Neural cell (in vitro differentiated cells): ENCODE data around the gene ZG16B. TPM values are rescaled to one million over a fixed set of nuclear protein-coding genes. Genes with fewer than 3 reads are reported as not detected.

ENCODE experiments used
- H2AFZ ChIP-seq: fragments of 200-600, 300-800 bp; sonication (generic), shearing (Covaris generic); 2 replicates; pipeline ENCODE4 v1.6.0; 2014; ENCODE audit warnings: low read depth, mild to moderate bottlenecking, antibody characterized with exemption, low read length, moderate library complexity
- H3F3A ChIP-seq: fragments of 200-600 bp; shearing (Covaris generic); 2 replicates; pipeline ENCODE4 v1.6.1; 2016; ENCODE audit warnings: mild to moderate bottlenecking, moderate library complexity, mixed read lengths, antibody characterized with exemption, low read length; ENCODE audit not compliant: insufficient read depth, poor library complexity, severe bottlenecking
- H3K27ac ChIP-seq: fragments of 200-600, 300-800 bp; sonication (generic), shearing (Covaris generic); 2 replicates; pipeline ENCODE4 v1.5.1; 2014; ENCODE audit warnings: mild to moderate bottlenecking, low read length, moderate library complexity
- H3K27me3 ChIP-seq: fragments of 300-800, 200-600 bp; sonication (generic), shearing (Covaris generic); 2 replicates; pipeline ENCODE4 v1.6.0; 2014; ENCODE audit warnings: mild to moderate bottlenecking, low read depth, low read length, moderate library complexity; ENCODE audit not compliant: insufficient read depth
- H3K36me3 ChIP-seq: fragments of 300-800, 200-600 bp; sonication (generic), shearing (Covaris generic); 2 replicates; pipeline ENCODE4 v1.5.1; 2014; ENCODE audit warnings: mild to moderate bottlenecking, antibody characterized with exemption, low read length, moderate library complexity; ENCODE audit not compliant: insufficient read depth
- H3K4me2 ChIP-seq: fragments of 300-800, 200-600 bp; sonication (generic), shearing (Covaris generic); 2 replicates; pipeline ENCODE4 v1.6.0; 2014; ENCODE audit warnings: mild to moderate bottlenecking, low read length
- H3K4me3 ChIP-seq: fragments of 300-800, 200-600 bp; sonication (generic), shearing (Covaris generic); 2 replicates; pipeline ENCODE4 v1.5.1; 2014; ENCODE audit warnings: mild to moderate bottlenecking, low read length, moderate library complexity
- H3K79me2 ChIP-seq: fragments of 200-600 bp; shearing (Covaris generic); replicated peaks from 2 replicates; pipeline ENCODE4 v1.6.0; 2014; ENCODE audit warnings: mild to moderate bottlenecking, low read length, moderate library complexity; ENCODE audit not compliant: insufficient read depth
- H3K9ac ChIP-seq: fragments of 300-800, 200-600 bp; sonication (generic), shearing (Covaris generic); 2 replicates; pipeline ENCODE4 v1.6.1; 2016; ENCODE audit warnings: mild to moderate bottlenecking, low read length, mixed read lengths
- H3K9me2 ChIP-seq: fragments of 200-600 bp; shearing (Covaris generic); 2 replicates; pipeline ENCODE4 v1.6.1; 2016; ENCODE audit warnings: mild to moderate bottlenecking, low read length, mixed read lengths; ENCODE audit not compliant: insufficient read depth
- H3K9me3 ChIP-seq: fragments of 200-600, 300-800 bp; sonication (generic), shearing (Covaris generic); 2 replicates; pipeline ENCODE4 v1.6.1; 2016; ENCODE audit warnings: mild to moderate bottlenecking, mixed run types, low read length, moderate library complexity, mixed read lengths
- H4K20me1 ChIP-seq: fragments of 200-600 bp; shearing (Covaris generic); 2 replicates; pipeline ENCODE4 v1.6.1; 2016; ENCODE audit warnings: mild to moderate bottlenecking, mixed run types; ENCODE audit not compliant: insufficient read depth
- CTCF ChIP-seq: fragments of 450-650 bp; IDR thresholded peaks from 2 replicates; pipeline ENCODE4 v1.5.1; 2014; ENCODE audit warnings: antibody characterized with exemption, mild to moderate bottlenecking, moderate library complexity; ENCODE audit not compliant: poor library complexity, severe bottlenecking
- EP300 ChIP-seq: fragments of 450-650 bp; conservative IDR thresholded peaks from 2 replicates; pipeline ENCODE4 v1.6.1; 2014; ENCODE audit warnings: antibody characterized with exemption, mild to moderate bottlenecking, moderate library complexity; ENCODE audit not compliant: poor library complexity, severe bottlenecking
- EZH2 ChIP-seq: fragments of 200-600, 300-800 bp; shearing (Covaris generic), sonication (generic); IDR thresholded peaks from 2 replicates; pipeline ENCODE4 v1.6.1; 2014; ENCODE audit warnings: antibody characterized with exemption, low read length, borderline replicate concordance, mild to moderate bottlenecking; ENCODE audit not compliant: insufficient read depth, poor library complexity, severe bottlenecking
- MXI1 ChIP-seq: fragments of 450-650 bp; conservative IDR thresholded peaks from 2 replicates; pipeline ENCODE4 v1.6.1; 2014; ENCODE audit warnings: antibody characterized with exemption, mild to moderate bottlenecking; ENCODE audit not compliant: poor library complexity, severe bottlenecking
- POLR2AphosphoS5 ChIP-seq: IDR thresholded peaks from 2 replicates; pipeline ENCODE4 v1.6.1; 2012
- RAD21 ChIP-seq: fragments of 450-650 bp; conservative IDR thresholded peaks from 2 replicates; pipeline ENCODE4 v1.6.1; 2014; ENCODE audit warnings: antibody characterized with exemption, mild to moderate bottlenecking, moderate library complexity
- REST ChIP-seq: IDR thresholded peaks from 2 replicates; pipeline ENCODE4 v1.6.1; 2012; ENCODE audit warnings: borderline replicate concordance
- SMC3 ChIP-seq: fragments of 450-650 bp; conservative IDR thresholded peaks from 2 replicates; pipeline ENCODE4 v1.6.1; 2014; ENCODE audit warnings: antibody characterized with exemption, mild to moderate bottlenecking, moderate library complexity; ENCODE audit not compliant: poor library complexity
- TAF1 ChIP-seq: IDR thresholded peaks from 2 replicates; pipeline ENCODE4 v1.6.1; 2012; ENCODE audit warnings: low read depth
- polyA plus RNA-seq: library from polyadenylated mRNA; depleted of rRNA; stranded (reverse); fragments of >200 nt; gene quantifications from 2 replicates; pipeline ENCODE4 v1.2.3, GENCODE V29; 2014

The ZG16B gene
- polyA plus RNA-seq, 1 donor from 2014 or later = not detected

DNA sequence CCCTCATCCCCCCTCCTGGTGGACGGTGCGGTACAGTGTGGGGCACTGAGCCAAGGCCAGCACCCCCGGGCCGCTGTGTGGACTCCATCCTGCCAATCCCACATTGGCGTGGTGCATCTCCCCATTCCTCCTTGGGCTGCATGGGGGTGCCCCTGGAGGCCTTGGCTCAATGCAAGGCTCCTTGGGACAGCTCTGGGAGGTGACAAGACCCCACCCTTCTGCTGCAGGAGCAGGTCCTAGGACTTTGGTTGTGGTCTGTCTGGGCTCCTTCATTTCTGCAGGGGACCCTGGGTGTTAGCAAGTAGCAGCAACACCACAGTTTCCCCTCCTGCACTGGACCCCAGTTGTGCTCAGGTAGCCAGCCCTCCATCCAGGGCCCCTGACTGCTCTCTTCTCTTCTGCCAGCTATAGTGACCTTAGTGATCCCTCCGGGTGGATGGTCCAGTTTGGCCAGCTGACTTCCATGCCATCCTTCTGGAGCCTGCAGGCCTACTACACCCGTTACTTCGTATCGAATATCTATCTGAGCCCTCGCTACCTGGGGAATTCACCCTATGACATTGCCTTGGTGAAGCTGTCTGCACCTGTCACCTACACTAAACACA, 11.7 kb upstream of the ZG16B start:
- Histone ChIP-seq H3K27me3 (no peaks in the 10 kb centered on the region), H3F3A (no peaks in the 10 kb centered on the region), H3K9ac (no peak overlapping the region), H3K4me2 (no peak overlapping the region), H4K20me1 (no peaks in the 10 kb centered on the region), H3K27ac (no peak overlapping the region), H3K79me2 (no peaks in the 10 kb centered on the region), H2AFZ (no peak overlapping the region), H3K36me3 (no peaks in the 10 kb centered on the region), H3K9me3 (no peaks in the 10 kb centered on the region), H3K4me3 (no peak overlapping the region), H3K9me2 (no peaks in the 10 kb centered on the region)
- TF ChIP-seq RAD21 (no peak), EP300 (no peak), MXI1 (no peak), SMC3 (no peak), REST (no peak), EZH2 (no peak), TAF1 (no peak), POLR2AphosphoS5 (no peak), CTCF (no peak)

DNA sequence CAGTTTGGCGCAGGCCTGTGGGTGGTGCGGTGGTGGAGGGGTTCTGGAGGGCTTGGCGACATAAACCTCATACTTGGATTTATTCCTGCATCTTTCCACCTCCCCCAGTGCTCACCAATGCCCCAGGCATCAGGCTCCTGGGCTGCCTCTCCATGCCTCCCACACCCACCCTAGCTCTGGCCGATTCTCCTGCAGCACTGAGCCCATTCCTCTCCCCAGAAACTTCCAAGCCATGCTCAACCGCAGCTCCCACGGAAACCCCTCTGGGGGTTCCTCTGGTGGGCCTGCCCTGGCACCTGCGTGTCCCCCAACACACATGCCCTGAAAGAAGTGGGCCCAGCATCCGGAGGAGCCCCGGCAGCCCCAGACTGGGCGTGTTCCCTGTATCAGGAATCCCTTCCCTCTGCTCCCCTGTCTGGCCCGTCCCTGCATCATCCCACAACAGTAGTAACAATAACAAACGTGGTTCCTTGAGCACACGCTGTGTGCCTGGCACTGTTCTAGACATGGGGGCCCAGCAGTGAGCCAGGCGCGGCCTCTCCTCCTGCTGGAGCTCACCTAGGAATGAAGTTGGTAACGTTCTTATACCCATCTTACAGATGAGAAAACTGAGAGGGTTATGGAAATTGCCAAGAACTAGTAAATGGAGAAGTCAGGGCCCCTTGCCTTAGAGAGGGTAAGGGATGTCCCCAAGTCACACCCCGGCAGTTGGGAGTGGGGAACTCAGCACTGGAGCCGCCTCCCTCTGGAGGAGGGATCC, 10.7 kb upstream of the ZG16B start:
- no peaks in the 10 kb centered on the region for H4K20me1 ChIP-seq
- no peaks in the 10 kb centered on the region for H3K9me2 ChIP-seq
- no peak overlapping the region for H3K4me2 ChIP-seq
- no peak overlapping the region for H2AFZ ChIP-seq
- H3K9ac ChIP-seq = no peak overlapping the region
- no peaks in the 10 kb centered on the region for H3F3A ChIP-seq
- TF ChIP-seq EP300 (no peak), TAF1 (no peak), RAD21 (no peak), POLR2AphosphoS5 (no peak), SMC3 (no peak), REST (no peak), CTCF (no peak), MXI1 (no peak), EZH2 (no peak)
- H3K9me3 ChIP-seq = no peaks in the 10 kb centered on the region
- no peak overlapping the region for H3K27ac ChIP-seq
- H3K79me2 ChIP-seq = no peaks in the 10 kb centered on the region
- no peak overlapping the region for H3K4me3 ChIP-seq
- H3K36me3 ChIP-seq = no peaks in the 10 kb centered on the region
- H3K27me3 ChIP-seq = no peaks in the 10 kb centered on the region
